NB4 (cell line): ENCODE measurements around the gene RAPGEF5.

Experiments
- DNase-seq: peaks from one replicate; pipeline ENCODE4 v3.0.0; 2010; ENCODE audit warnings: low read depth
- H3K4me3 ChIP-seq: one replicate; pipeline ENCODE4 v1.5.1; 2011; ENCODE audit warnings: mild to moderate bottlenecking, low read depth, low read length, moderate library complexity
- MYC ChIP-seq: IDR thresholded peaks from 2 replicates; pipeline ENCODE4 v1.6.1; 2011; ENCODE audit warnings: low read depth, low read length
- POLR2A ChIP-seq: IDR thresholded peaks from 2 replicates; pipeline ENCODE4 v1.6.1; 2011; ENCODE audit warnings: mild to moderate bottlenecking; ENCODE audit not compliant: insufficient read length; ENCODE audit errors: extremely low read depth
- TF ChIP-seq, protein P1 (sequence below): IDR thresholded peaks from 2 replicates; pipeline ENCODE4 v1.6.1; 2011; ENCODE audit warnings: low read depth, low read length
- TF ChIP-seq, protein P2 (sequence below): IDR thresholded peaks from one replicate; pipeline ENCODE4 v1.5.1; 2012; ENCODE audit warnings: low read depth, low read length

RAPGEF5 gene

DNA sequence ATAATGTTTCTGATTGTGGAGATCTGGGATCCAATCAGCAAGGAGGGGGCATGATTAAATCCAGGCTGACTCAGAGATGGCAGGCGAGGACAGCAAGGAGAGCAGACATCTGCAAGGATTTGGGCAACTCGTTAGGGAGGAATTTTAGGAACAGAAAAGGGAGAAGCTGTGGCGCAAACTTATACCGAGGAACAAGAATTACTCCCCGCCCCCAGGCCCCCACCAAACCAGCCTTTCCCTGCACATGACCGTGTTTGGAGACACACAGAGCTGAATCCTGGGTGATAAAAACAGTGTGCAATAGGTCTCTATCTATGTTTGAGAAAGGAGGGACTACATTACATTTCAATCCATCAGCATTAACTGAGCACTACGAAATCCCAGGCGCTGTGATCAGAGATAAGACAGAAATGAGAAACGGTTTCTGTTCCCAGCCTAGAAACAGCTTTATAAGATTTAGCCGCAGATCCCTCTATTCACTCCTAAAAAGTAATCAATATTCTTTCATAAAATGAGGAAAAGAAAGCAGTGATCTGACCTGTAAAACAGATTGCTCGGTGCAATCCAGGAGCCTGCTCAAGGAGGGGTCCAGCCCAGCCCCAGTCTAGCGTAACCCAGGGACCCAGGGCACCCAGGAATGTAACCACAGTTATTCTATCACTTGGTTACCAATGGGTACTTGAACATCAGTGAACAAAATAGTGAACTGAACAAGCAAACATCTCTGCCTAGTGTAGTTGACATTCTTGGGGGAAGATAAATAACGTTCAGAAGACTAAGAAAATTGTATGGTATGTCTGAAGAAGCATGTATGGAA, 37.2 kb upstream of the RAPGEF5 start:
- TF ChIP-seq, protein P1, sequence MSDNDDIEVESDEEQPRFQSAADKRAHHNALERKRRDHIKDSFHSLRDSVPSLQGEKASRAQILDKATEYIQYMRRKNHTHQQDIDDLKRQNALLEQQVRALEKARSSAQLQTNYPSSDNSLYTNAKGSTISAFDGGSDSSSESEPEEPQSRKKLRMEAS = no peak
- TF ChIP-seq MYC (no peak), POLR2A (no peak)
- TF ChIP-seq, protein P2, sequence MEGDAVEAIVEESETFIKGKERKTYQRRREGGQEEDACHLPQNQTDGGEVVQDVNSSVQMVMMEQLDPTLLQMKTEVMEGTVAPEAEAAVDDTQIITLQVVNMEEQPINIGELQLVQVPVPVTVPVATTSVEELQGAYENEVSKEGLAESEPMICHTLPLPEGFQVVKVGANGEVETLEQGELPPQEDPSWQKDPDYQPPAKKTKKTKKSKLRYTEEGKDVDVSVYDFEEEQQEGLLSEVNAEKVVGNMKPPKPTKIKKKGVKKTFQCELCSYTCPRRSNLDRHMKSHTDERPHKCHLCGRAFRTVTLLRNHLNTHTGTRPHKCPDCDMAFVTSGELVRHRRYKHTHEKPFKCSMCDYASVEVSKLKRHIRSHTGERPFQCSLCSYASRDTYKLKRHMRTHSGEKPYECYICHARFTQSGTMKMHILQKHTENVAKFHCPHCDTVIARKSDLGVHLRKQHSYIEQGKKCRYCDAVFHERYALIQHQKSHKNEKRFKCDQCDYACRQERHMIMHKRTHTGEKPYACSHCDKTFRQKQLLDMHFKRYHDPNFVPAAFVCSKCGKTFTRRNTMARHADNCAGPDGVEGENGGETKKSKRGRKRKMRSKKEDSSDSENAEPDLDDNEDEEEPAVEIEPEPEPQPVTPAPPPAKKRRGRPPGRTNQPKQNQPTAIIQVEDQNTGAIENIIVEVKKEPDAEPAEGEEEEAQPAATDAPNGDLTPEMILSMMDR = no peak

DNA sequence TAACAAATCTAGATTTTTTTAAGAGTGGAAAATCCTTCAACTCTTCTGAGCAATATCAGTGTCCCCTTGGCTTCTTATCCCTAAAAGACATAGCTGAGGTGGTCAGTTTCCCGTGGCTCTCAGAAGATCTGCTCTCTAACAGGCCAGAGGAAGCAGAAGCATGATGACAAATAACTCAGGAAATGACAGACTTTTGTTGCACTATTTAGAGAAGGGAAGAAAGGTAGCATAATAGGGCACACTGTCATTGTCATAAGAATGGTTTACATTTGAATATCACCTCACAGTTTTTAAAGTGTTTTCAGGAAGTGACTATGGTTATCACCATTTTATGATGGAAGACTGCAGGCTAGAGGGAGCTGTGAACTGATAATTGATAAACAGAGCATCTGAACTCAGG, 33.6 kb upstream of the RAPGEF5 start:
- no peak overlapping the region for H3K4me3 ChIP-seq
- TF ChIP-seq, protein P1 = no peak
- TF ChIP-seq, protein P2 = no peak
- TF ChIP-seq MYC (no peak), POLR2A (no peak)
- DNase-seq = no peak

More for the DNA sequence above, 37.2 kb upstream of the RAPGEF5 start:
- H3K4me3 ChIP-seq = no peak overlapping the region
- no peak for DNase-seq

DNA sequence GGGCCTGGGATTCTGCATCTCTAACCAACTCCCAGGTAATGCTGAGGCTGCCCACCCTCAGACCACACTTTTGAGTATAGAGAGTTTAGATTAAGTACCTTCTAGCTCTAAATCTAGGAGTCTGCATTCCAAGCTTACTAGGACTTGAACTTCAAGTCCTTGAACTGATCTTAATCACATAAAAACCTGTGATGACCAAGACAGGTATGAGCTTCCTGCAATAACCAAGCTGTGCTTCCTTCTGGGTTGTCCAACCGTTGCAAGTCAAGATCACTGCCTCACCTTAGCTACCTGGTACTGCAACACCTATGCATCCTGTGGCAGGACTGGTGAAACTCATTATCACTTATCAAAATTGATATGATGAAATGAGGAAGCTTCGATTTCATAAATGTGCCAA, 32.9 kb upstream of the RAPGEF5 start:
- TF ChIP-seq POLR2A (no peak), MYC (no peak)
- TF ChIP-seq, protein P1 = no peak
- TF ChIP-seq, protein P2 = no peak
- no peak for DNase-seq
- H3K4me3 ChIP-seq = no peak overlapping the region

DNA sequence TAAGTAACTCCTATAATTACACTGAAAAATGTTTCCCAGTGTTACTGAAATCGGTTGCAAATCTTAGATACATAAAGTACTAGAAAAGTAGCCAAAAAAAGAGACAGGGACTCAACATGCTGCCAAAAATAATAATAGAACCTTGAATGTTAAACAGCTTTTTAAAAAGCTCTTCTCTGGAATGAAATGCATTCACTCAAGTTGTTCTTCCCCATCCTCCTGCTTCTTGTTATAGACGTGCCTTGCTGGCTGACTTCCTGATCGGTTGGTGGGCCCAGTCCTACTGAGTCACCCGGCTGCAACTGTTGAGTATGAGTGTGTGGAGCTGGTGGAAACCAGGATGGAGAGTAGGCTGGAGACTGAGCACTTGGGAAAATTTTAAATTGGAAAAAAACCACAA, 30.6 kb upstream of the RAPGEF5 start:
- no peak for TF ChIP-seq MYC
- H3K4me3 ChIP-seq = no peak overlapping the region
- no peak for DNase-seq

DNA sequence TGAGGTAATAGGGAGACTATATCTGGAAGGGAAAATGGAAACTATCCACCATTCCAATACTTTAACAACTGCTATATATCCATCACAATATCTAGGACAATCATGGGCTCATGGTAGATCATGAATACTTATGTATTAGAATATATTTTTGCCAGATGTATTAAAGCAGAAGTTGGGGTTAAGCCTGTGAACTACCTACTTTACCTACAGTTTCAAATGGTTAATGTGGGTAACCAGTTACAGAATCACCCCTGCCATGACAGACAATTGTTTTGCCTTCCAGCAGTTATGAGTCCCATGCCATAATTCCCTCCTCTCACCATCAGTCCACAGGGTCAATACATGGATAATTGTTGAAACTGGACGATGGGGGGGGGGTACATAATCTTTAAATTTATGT, 29.9 kb upstream of the RAPGEF5 start:
- no peak overlapping the region for H3K4me3 ChIP-seq
- TF ChIP-seq POLR2A (no peak), MYC (no peak)
- TF ChIP-seq, protein P2 = no peak
- TF ChIP-seq, protein P1 = no peak
- no peak for DNase-seq

DNA sequence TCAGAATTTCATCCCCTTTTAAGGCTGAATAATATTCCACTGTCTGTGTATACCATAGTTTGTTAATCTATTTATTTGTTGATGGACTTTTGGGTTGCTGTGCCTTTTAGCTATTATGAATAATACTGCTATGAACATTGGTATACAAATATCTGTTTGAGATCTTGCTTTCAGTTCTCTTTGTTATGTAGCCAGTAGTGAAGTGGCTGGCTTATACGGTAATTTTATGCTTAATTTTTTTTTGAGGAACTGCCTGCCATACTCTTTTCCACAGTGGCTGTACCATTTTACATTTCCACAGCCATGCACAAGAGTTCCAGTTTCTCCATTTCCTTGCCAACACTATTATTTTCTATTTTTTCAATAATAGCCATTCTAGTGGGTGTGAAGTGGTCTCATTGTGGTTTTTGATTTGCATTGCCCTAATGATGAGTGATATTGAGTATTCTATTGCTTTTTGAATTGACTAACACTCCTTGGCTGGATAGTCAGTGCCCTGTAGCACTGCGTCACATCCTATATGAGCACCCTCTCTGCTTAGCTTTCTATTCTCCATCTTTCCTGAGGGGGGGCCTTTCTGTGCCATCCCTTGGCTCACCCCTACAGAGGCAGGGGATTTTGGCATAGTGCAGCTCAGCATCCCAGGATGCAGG, 29.4 kb upstream of the RAPGEF5 start:
- H3K4me3 ChIP-seq = no peak overlapping the region
- DNase-seq = no peak
- TF ChIP-seq, protein P2 = no peak
- no peak for TF ChIP-seq MYC
- TF ChIP-seq, protein P1 = no peak
- TF ChIP-seq POLR2A = no peak
